GM21717 (cell line): ENCODE results near the gene C1QTNF1.

ENCODE experiments used
- ATAC-seq: cut with Tn5 transposase; IDR thresholded peaks from one replicate; pipeline ENCODE4 v1.9.1; 2021; ENCODE audit warnings: mild to moderate bottlenecking, moderate library complexity; ENCODE audit not compliant: unreplicated experiment

Gene C1QTNF1

DNA sequence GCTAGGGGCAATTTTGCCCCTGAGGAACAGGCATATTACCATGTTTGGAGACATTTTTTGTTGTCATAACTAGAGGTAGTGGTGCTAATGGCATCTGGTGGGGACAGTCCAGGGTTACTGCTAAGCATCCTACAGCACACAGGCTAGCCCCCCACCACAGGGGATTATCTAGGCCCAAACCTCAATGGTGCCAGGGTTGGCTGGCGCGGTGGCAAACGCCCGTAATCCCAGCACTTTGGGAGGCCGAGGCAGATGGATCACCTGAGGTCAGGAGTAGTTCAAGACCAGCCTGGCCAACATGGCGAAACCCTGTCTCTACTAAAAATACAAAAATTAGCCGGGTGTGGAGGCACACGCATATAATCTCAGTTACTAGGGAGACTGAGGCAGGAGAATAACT lies 15.2 kb downstream of the C1QTNF1 start:
- no peak for ATAC-seq

DNA sequence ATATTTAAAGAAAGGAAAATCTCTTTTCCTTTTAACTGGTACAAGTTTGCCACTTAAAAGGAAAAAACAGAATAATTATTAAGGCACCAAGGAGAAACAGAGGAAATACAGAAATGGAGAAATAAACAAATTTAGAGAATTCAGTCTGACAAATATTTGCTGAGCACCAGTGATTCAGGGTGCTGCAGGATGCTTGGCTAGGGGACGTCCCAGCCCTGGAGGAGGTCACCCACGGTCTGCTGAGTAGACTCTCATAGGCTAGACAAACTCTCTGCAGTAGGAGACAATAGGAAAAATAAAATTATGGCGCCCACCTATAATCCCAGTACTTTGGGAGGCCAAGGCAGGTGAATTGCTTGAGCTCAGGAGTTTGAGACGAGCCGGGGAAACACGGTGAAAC lies 15.9 kb downstream of the C1QTNF1 start:
- no peak for ATAC-seq

DNA sequence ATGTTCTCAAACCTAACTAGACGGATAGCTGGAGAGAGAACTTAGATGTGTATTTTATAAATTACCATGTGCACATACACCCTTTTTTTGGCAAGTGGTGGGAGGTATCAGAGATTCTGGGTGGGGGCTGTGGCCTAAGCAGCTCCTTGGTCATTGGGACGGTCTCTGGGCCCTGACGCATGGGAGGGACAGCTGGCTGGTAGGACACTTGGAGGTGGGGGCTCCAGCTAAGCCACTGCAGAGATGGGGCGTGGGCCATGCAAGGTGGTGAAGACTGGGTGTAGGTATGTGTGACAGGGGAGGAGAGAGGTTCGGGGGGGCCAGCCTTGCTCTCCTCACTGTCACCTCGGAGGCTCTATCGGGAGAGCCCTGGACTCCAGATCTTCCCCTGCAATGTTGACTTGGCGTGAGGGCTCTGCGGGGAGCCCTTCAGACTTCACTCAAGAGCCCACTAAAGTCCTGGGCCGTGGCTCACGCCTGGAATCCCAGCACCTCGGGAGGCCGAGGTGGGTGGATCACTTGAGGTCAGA lies 17.1 kb downstream of the C1QTNF1 start:
- no peak for ATAC-seq

DNA sequence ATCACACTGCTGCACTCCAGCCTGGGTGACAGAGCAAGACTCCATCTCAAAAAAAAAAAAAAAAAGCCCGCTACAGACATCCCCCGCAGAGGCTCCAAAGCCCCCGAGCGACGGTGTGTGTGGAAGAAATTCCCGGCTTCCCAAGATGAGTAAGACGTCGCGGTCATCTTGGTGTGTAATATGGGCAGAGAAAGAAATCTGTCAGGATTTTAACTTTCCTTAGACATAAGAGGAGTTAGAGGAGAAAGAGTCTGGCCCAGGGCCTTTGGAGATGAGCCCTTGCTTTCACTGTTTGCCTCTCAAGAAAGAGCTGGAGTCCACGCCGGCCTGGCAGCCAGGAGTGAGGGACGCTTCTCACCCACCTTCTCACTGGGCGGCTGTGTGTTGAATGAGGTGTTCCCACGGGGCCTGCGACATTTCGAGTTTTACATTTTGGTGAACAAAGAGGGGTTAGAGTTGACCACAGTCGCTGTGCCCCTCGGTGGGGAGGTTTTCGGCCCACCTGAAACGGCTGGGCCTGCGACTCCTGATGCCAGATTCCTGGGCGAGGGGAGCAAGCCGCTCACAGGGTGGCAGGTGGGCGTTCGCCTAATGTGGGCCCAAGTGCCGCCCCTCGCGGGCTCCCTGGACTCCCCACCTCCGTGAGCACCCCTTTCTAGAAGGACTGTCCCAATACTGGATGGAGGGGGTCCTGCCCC lies 17.9 kb downstream of the C1QTNF1 start:
- ATAC-seq, result no peak

DNA sequence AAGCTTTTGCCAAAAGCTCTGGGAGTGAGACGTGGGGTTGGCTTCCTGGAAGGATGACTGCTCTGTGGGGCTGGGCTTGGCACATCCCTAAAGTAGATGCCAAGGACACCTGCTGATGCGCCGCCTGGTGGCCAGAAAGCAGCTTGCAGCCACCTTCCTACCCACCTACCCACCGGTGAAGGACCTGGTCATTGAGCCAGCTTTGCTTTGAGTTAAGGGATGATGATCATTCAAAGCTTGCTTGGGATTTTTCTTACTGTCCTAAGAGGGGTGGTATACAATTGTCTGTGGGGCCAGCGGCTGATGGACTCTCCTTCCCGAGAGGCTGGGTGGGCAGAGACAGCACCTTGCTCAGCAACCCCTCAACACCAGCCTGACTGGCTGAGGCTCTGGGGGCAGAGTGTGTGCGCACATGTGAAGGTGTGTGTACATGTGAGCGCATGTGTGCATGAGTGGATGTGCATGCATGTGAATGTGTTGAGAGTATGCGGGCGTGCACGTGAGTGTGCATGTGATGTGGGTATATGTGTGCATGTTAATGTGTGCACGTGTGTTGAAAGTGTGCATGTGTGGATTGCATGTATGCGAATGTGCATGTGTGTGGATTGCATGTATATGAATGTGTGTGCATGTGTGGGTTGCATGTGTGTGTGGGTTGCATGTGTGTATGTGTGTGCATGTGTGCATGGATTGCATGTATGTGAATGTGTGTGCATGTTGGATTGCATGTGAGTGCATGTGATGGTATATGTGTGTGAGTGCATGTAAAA lies 18.6 kb downstream of the C1QTNF1 start:
- no peak for ATAC-seq

DNA sequence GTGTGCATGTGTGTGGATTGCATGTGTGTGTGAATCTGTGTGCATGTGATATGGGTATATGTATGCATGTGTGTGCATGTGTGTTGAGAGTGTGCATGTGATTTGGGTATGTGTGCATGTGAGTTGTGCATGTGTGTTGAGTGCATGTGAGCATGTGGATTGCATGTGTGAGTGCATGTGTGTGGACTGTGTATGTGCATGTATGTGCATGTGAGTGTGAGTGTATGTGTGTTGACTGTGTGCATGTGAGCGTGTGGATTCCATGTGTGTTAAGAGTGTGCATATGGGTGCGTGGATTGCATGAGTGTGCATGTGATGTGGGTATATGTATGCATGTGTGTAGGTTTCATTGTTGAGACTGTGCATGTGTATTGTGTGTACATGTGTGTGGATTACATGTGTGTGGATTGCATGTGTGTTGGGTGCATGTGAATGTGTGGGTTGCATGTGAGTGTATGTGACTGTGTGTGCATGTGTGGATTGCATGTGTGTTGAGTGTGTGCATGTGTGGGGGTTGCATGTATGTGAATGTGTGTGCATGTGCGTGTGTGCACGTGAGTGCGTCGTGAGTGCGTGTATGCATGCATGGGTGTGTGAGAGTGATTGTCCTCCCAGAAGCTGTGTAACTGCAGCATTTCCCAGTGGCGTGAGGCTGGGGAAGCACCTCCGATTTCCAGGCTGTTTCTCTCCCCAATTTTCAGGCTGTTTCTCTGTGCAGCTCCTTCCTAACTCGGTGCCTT lies 19.4 kb downstream of the C1QTNF1 start:
- ATAC-seq, result no peak

DNA sequence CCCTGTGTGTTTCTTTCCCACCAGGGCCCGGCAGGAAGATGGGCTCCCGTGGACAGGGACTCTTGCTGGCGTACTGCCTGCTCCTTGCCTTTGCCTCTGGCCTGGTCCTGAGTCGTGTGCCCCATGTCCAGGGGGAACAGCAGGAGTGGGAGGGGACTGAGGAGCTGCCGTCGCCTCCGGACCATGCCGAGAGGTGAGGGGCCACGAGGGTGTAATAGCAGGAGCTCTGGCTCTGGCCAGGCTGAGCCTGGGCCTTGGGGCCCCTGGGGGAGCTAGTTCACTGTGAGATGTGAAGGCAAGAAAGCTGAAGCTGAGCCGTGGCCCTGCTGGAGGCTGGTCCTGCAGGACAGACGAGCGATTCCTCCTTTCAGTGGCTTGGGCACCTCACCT lies 20.0 kb downstream of the C1QTNF1 start:
- no peak for ATAC-seq

DNA sequence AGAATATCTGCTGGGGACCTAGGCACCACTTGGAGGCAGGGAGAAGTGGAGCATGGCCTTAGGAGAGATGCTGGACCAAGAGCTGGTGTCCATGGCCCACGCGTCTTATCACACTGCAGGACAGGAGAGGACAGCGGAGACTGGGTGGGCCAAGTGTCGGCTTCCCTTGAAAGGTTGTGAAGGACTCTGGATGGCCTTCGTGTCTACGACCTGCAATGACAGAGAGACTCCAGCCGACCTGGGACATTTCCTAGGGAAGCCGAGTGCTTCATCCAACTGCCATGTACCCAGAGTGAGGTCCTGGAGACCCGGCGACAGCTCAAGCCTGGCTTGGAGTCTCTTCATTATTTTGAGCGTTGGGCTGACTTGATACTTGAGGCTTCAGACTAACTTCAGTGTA lies 20.5 kb downstream of the C1QTNF1 start:
- no peak for ATAC-seq

DNA sequence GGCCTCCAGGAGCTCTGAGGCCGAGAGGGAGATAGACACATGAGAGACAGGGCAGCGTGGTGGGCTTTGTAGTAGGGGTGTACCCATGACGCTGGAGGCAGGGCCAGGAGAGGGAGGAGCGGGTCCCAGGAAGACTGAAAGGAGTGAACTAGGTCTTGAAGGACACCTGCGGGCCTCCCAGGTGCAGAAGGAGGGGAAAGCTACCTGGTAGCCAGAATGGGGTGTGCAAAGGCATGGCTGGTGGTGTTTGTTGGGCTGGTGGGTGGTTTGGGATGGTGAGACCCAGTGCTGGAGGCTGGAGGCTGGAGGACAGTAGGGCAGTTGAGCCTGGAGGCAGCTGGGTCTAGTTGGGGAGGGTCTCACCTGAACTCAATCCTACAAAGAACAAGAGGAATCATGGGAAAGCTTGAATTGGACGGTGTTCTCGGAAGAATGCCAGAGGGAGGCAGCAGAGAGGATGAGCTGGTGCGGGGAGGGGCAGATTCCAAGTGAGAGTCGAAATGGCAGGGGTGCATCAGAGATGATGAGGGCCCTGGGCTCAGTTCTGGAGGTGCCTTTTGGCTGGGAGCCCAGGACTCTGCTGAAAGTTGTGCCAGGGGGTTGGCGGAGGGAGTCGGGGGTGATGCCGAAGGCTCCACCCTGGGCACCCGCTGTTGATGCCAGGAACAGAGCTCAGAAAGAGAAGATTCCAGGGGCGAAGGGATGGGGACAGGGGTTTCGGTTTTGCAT lies 21.2 kb downstream of the C1QTNF1 start:
- no peak for ATAC-seq

DNA sequence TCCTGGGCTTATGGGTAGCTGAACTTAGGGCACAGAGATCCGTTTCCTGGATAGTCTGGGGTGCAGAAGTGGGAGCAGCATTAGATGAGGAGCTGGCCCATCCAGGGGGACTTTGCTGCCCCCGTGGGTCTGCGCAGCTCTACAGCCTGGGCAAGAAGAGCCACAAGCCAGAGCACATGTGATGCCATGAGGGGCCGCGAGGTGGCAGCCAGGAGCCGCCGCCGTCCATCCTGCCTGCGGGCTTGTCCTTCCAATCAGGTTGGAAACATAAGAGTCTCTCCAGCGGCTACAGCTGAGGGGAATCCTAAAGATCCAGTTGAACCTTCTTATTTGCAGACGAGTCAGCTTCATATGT lies 21.9 kb downstream of the C1QTNF1 start:
- no peak for ATAC-seq

DNA sequence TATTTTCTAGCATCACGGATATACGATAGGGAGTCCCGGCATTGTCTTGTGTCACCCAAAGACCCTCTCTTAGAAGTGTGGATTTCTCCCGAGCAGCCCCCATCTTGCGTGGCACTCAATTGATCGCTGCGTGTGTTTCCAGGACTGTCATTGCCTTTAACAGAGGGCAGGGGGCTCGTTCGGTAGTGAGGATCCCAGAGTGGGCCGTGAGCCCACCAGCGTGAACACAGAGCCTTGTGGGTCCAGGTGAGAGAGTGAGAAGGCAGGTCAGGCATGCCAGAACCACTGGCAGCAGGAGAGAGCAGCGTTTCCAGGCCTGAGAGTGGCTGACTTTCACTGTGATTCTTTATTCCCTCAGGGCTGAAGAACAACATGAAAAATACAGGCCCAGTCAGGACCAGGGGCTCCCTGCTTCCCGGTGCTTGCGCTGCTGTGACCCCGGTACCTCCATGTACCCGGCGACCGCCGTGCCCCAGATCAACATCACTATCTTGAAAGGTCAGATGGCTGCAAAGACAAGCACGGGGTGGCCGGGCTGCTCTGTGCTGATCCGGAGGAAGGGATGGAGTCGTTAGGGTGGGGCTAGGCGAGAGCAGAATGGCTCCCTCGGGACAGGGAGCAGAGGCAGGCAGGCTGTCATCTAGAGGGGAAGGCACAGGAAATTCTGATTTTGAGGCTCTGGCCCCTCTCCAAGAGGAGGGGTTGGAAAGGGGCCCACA lies 22.4 kb downstream of the C1QTNF1 start:
- ATAC-seq, result no peak

DNA sequence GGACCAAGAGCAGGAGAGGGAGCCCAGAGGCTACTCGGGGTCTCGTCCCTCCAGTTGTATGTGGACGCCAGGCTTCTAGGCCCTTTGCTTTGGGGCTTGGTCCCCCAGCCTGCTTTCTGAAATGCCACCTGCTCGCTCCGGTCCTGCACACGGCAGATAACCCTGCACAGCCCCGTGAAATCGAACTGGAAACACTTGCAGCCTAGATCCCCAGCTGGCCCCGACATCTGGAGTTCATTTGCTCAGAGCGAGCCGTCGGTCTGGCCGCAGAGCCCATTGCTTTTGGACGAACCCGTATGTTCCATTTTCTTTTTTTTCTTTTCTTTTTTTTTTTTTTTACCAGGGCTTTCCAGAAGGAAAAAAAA lies 22.9 kb downstream of the C1QTNF1 start:
- no peak for ATAC-seq

DNA sequence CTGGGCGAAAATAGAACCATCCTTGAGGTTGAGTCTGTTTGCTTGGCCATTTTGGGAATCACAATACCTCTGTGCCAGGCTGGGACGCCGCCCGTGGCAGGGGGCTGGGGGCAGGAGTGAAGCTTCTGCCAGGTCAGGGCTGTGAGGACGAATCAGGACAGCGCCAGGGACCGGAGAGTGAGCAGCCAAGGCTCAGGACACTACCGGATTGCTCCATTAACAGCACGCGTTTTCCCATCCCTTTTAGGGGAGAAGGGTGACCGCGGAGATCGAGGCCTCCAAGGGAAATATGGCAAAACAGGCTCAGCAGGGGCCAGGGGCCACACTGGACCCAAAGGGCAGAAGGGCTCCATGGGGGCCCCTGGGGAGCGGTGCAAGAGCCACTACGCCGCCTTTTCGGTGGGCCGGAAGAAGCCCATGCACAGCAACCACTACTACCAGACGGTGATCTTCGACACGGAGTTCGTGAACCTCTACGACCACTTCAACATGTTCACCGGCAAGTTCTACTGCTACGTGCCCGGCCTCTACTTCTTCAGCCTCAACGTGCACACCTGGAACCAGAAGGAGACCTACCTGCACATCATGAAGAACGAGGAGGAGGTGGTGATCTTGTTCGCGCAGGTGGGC lies 23.4 kb downstream of the C1QTNF1 start:
- ATAC-seq, result no peak

DNA sequence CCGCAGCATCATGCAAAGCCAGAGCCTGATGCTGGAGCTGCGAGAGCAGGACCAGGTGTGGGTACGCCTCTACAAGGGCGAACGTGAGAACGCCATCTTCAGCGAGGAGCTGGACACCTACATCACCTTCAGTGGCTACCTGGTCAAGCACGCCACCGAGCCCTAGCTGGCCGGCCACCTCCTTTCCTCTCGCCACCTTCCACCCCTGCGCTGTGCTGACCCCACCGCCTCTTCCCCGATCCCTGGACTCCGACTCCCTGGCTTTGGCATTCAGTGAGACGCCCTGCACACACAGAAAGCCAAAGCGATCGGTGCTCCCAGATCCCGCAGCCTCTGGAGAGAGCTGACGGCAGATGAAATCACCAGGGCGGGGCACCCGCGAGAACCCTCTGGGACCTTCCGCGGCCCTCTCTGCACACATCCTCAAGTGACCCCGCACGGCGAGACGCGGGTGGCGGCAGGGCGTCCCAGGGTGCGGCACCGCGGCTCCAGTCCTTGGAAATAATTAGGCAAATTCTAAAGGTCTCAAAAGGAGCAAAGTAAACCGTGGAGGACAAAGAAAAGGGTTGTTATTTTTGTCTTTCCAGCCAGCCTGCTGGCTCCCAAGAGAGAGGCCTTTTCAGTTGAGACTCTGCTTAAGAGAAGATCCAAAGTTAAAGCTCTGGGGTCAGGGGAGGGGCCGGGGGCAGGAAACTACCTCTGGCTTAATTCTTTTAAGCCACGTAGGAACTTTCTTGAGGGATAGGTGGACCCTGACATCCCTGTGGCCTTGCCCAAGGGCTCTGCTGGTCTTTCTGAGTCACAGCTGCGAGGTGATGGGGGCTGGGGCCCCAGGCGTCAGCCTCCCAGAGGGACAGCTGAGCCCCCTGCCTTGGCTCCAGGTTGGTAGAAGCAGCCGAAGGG lies 24.2 kb downstream of the C1QTNF1 start:
- no peak for ATAC-seq

DNA sequence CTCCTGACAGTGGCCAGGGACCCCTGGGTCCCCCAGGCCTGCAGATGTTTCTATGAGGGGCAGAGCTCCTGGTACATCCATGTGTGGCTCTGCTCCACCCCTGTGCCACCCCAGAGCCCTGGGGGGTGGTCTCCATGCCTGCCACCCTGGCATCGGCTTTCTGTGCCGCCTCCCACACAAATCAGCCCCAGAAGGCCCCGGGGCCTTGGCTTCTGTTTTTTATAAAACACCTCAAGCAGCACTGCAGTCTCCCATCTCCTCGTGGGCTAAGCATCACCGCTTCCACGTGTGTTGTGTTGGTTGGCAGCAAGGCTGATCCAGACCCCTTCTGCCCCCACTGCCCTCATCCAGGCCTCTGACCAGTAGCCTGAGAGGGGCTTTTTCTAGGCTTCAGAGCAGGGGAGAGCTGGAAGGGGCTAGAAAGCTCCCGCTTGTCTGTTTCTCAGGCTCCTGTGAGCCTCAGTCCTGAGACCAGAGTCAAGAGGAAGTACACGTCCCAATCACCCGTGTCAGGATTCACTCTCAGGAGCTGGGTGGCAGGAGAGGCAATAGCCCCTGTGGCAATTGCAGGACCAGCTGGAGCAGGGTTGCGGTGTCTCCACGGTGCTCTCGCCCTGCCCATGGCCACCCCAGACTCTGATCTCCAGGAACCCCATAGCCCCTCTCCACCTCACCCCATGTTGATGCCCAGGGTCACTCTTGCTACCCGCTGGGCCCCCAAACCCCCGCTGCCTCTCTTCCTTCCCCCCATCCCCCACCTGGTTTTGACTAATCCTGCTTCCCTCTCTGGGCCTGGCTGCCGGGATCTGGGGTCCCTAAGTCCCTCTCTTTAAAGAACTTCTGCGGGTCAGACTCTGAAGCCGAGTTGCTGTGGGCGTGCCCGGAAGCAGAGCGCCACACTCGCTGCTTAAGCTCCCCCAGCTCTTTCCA lies 25.1 kb downstream of the C1QTNF1 start:
- ATAC-seq, result no peak

DNA sequence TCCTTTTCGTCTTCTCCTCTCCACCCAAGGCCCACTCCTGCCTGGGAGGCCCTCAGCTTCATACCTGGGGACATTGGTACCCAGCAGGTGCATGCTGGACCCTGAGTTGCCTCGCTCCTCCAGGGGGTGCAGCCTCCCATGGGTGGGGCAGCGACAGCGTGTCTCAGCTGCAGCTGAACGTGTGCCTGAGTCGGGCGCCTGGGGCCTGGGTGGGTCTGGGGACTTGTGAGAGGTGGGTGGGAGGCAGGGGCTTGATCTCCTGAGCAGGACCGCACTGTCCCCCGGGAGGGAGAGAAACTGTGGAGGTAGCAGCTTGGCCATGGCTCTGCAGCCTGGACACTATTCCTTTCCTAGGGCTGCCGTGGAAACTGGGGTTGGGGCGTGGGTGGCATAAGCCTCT lies 25.9 kb downstream of the C1QTNF1 start:
- ATAC-seq, result no peak

DNA sequence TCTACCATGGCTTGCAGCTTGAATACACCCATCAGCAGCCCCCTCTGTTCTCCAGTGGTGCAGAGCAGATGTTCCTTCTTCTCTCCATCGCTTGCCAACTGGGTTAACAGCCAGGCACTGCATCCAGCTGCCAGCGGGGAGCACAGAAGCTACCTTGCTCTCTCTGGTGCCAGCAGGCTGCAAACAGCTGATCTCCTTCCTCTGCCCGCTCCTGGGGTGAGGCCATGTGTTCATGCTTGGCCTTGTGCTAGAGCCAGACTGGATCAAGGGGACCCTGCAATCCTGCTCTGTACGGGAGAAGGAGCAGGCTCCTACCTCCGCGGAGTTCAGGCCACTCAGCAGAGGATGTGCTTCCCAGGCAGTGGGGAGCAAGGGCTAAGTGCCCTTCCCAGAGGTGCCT lies 26.6 kb downstream of the C1QTNF1 start:
- no peak for ATAC-seq

DNA sequence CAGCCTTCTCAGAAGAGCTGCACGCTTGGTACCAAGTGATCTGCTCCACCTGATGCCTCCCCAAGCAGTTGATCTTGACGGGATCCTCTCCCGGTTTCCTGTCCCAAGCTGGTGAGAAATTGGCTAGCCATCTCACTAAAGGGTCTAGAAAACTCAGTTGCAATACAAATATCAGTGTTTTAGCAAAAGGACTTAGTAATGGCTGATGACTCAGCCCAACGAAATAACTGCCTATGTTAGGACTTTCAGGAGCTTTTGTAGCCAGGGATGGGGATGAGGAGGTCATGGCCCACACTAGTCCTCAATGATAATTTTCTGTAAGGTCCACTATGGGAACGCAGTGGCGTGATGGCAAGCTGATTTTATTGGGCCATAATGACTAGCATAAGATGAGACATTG lies 27.3 kb downstream of the C1QTNF1 start:
- no peak for ATAC-seq
